H1 (cell line): ENCODE data around the gene COA5. TPM values are rescaled to one million over a fixed set of nuclear protein-coding genes. Genes with fewer than 3 reads are reported as not detected.

Source experiments
- CTCF ChIA-PET: fragments of 300-600 bp; sonication (Branson Sonifier 250); formaldehyde crosslinking; loops from one replicate; lab custom pipeline; 2021; ENCODE audit not compliant: partially characterized antibody; lab: Charles Lee
- POLR2A ChIA-PET: fragments of 300-600 bp; sonication (Branson Sonifier 250); formaldehyde crosslinking; loops from one replicate; lab custom pipeline; 2021; ENCODE audit warnings: inconsistent platforms; ENCODE audit not compliant: partially characterized antibody; lab: Charles Lee
- DNase-seq, 2 experiments: peaks; one replicate each; pipeline versions ENCODE4 v3.0.0 to v3.0.0-alpha.2; 2010 to 2022; ENCODE audit warnings: low spot score in 2 of 2, low read depth in 1 of 2, mixed read lengths in 1 of 2
- FAIRE-seq: peaks from 2 replicates; lab custom pipeline; 2011; peaks lifted over from hg19 to GRCh38; lab: Jason Lieb, UNC
- H2AFZ ChIP-seq: 2 replicates; pipeline ENCODE4 v1.8.1; 2012; ENCODE audit warnings: low read length, inconsistent platforms
- H2AK5ac ChIP-seq: 2 replicates; pipeline ENCODE4 v1.6.1; 2013; ENCODE audit warnings: low read depth, low read length
- H2BK120ac ChIP-seq: replicated peaks from 2 replicates; pipeline ENCODE3; 2013; ENCODE audit warnings: low read depth, low read length, inconsistent platforms
- H2BK12ac ChIP-seq: 2 replicates; pipeline ENCODE4 v1.6.1; 2013; ENCODE audit warnings: low read depth, low read length
- H2BK15ac ChIP-seq: 2 replicates; pipeline ENCODE4 v1.6.1; 2013; ENCODE audit warnings: low read length
- H2BK20ac ChIP-seq: 2 replicates; pipeline ENCODE4 v1.6.1; 2013; ENCODE audit warnings: low read length
- H2BK5ac ChIP-seq: 2 replicates; pipeline ENCODE4 v1.6.1; 2013; ENCODE audit warnings: low read depth, low read length
- H3K14ac ChIP-seq: 2 replicates; pipeline ENCODE4 v1.6.1; 2013; ENCODE audit warnings: inconsistent platforms; ENCODE audit not compliant: insufficient read length
- H3K18ac ChIP-seq: 2 replicates; pipeline ENCODE4 v1.6.1; 2013; ENCODE audit warnings: low read length; ENCODE audit errors: extremely low read depth
- H3K23ac ChIP-seq: 2 replicates; pipeline ENCODE4 v1.6.1; 2013; ENCODE audit warnings: inconsistent platforms; ENCODE audit not compliant: insufficient read length
- H3K23me2 ChIP-seq: 2 replicates; pipeline ENCODE4 v1.6.1; 2013; ENCODE audit warnings: low read depth, low read length
- H3K27ac ChIP-seq: 2 replicates; pipeline ENCODE4 v1.6.1; 2011; ENCODE audit warnings: low read depth, low read length, inconsistent platforms
- H3K27me3 ChIP-seq, 4 experiments: replicated peaks in 1 of 4; 1 replicate in 1 of 4; 2 replicates in 3 of 4; pipeline versions ENCODE4 v1.6.1 to v1.8.1; 2011 to 2013; ENCODE audit warnings: low read length in 3 of 4, mild to moderate bottlenecking in 3 of 4, inconsistent platforms in 2 of 4, mixed read lengths in 2 of 4, moderate library complexity in 1 of 4; ENCODE audit not compliant: control insufficient read depth in 3 of 4, insufficient read depth in 3 of 4; ENCODE audit errors: extremely low read depth in 1 of 4
- H3K36me3 ChIP-seq, 4 experiments: 2 replicates each; pipeline versions ENCODE4 v1.6.1 to v1.8.1; 2011 to 2013; ENCODE audit warnings: mild to moderate bottlenecking in 4 of 4, low read length in 3 of 4, moderate library complexity in 2 of 4, control low read depth in 1 of 4, inconsistent platforms in 1 of 4; ENCODE audit not compliant: insufficient read depth in 4 of 4, control insufficient read depth in 2 of 4
- H3K4ac ChIP-seq: replicated peaks from 2 replicates; pipeline ENCODE3; 2013; ENCODE audit warnings: low read length, low read depth, mixed read lengths, inconsistent platforms; ENCODE audit not compliant: insufficient read length
- H3K4me1 ChIP-seq, 4 experiments: replicated peaks in 1 of 4; 1 replicate in 1 of 4; 2 replicates in 3 of 4; pipeline versions ENCODE4 v1.6.1 to v1.8.1; 2011 to 2013; ENCODE audit warnings: low read length in 3 of 4, inconsistent platforms in 2 of 4, mixed read lengths in 1 of 4; ENCODE audit not compliant: insufficient read depth in 4 of 4, control insufficient read depth in 3 of 4
- H3K4me2 ChIP-seq, 2 experiments: 2 replicates each; pipeline versions ENCODE4 v1.6.1 to v1.8.1; 2011 to 2013; ENCODE audit warnings: low read depth in 2 of 2, low read length in 2 of 2, control low read depth in 1 of 2, inconsistent platforms in 1 of 2, mild to moderate bottlenecking in 1 of 2; ENCODE audit not compliant: insufficient read depth in 1 of 2
- H3K4me3 ChIP-seq, 4 experiments: fragments of 200-600, 300-600 bp in 1 of 4; sonication (generic), shearing (Covaris generic), sonication (Bioruptor Twin) in 1 of 4; 2 replicates each; pipeline versions ENCODE4 v1.5.1 to v1.8.1; 2011 to 2016; ENCODE audit warnings: low read length in 4 of 4, low read depth in 3 of 4, control low read depth in 2 of 4, inconsistent platforms in 2 of 4, mild to moderate bottlenecking in 2 of 4, mixed read lengths in 1 of 4, moderate library complexity in 1 of 4; ENCODE audit not compliant: insufficient read depth in 2 of 4; ENCODE audit errors: extremely low read depth in 1 of 4
- H3K56ac ChIP-seq: replicated peaks from 2 replicates; pipeline ENCODE3; 2013; ENCODE audit warnings: low read depth, mild to moderate bottlenecking, mixed read lengths, low read length, inconsistent platforms; ENCODE audit not compliant: insufficient read length
- H3K79me1 ChIP-seq: 2 replicates; pipeline ENCODE4 v1.6.1; 2013; ENCODE audit warnings: low read depth, low read length, control low read depth
- H3K79me2 ChIP-seq, 2 experiments: 2 replicates each; pipeline versions ENCODE4 v1.6.1 to v1.8.1; 2012 to 2013; ENCODE audit warnings: low read length in 2 of 2, mild to moderate bottlenecking in 2 of 2, inconsistent platforms in 1 of 2; ENCODE audit not compliant: insufficient read depth in 2 of 2, control insufficient read depth in 1 of 2
- H3K9ac ChIP-seq, 4 experiments: replicated peaks in 1 of 4; 1 replicate in 1 of 4; 2 replicates in 3 of 4; pipeline versions ENCODE4 v1.6.1 to v1.8.1; 2011 to 2013; ENCODE audit warnings: low read depth in 3 of 4, low read length in 3 of 4, control low read depth in 2 of 4, mild to moderate bottlenecking in 2 of 4, moderate library complexity in 2 of 4, inconsistent platforms in 1 of 4; ENCODE audit errors: extremely low read depth in 1 of 4
- H3K9me3 ChIP-seq, 2 experiments: 2 replicates each; pipeline versions ENCODE4 v1.6.1 to v1.8.1; 2012 to 2013; ENCODE audit warnings: mild to moderate bottlenecking in 2 of 2, moderate library complexity in 2 of 2, control low read depth in 1 of 2, inconsistent platforms in 1 of 2, low read depth in 1 of 2, low read length in 1 of 2, mixed read lengths in 1 of 2; ENCODE audit not compliant: insufficient read depth in 2 of 2
- H4K20me1 ChIP-seq, 2 experiments: replicated peaks in 1 of 2; 2 replicates each; pipeline versions ENCODE3 to v1.8.1; 2011 to 2013; ENCODE audit warnings: inconsistent platforms in 2 of 2, low read length in 2 of 2, mild to moderate bottlenecking in 1 of 2; ENCODE audit not compliant: insufficient read depth in 2 of 2, control insufficient read depth in 1 of 2
- H4K5ac ChIP-seq: 2 replicates; pipeline ENCODE4 v1.6.1; 2013; ENCODE audit warnings: low read length, low read depth, mixed read lengths, inconsistent platforms; ENCODE audit not compliant: insufficient read length
- H4K8ac ChIP-seq: 2 replicates; pipeline ENCODE4 v1.8.0; 2013; ENCODE audit warnings: mild to moderate bottlenecking, moderate library complexity, low read length, inconsistent platforms; ENCODE audit not compliant: insufficient read depth; ENCODE audit errors: extremely low read depth
- H4K91ac ChIP-seq: replicated peaks from 2 replicates; pipeline ENCODE3; 2013; ENCODE audit warnings: low read length, mixed read lengths, inconsistent platforms; ENCODE audit not compliant: insufficient read length
- ASH2L ChIP-seq: fragments of 200-600, 300-600 bp; sonication (generic); IDR thresholded peaks from one replicate; pipeline ENCODE4 v1.7.1; 2017; ENCODE audit warnings: low read length
- ATF3 ChIP-seq: IDR thresholded peaks from 2 replicates; pipeline ENCODE4 v1.6.1; 2011; ENCODE audit warnings: low read depth, mild to moderate bottlenecking, low read length; ENCODE audit not compliant: insufficient read depth
- HDAC2 ChIP-seq, 2 experiments: fragments of 300-600 bp in 1 of 2; sonication (generic) in 1 of 2; IDR thresholded peaks; 2 replicates each; pipeline ENCODE4 v1.6.1; 2011 to 2012; ENCODE audit warnings: low read depth in 2 of 2, low read length in 2 of 2, mild to moderate bottlenecking in 2 of 2, moderate library complexity in 2 of 2, borderline replicate concordance in 1 of 2, inconsistent platforms in 1 of 2
- JUN ChIP-seq: IDR thresholded peaks from 2 replicates; pipeline ENCODE4 v1.6.1; 2011; ENCODE audit warnings: low read depth, mild to moderate bottlenecking, improper control_type of control experiment, low read length
- KDM5A ChIP-seq: fragments of 200-600 bp; IDR thresholded peaks from 2 replicates; pipeline ENCODE4 v1.7.1; 2012; ENCODE audit warnings: mild to moderate bottlenecking, low read length, inconsistent platforms, mixed read lengths
- MAX ChIP-seq: IDR thresholded peaks from 2 replicates; pipeline ENCODE4 v1.6.1; 2012; ENCODE audit warnings: inconsistent platforms
- POLR2AphosphoS5 ChIP-seq: IDR thresholded peaks from 2 replicates; pipeline ENCODE4 v1.6.1; 2011; ENCODE audit warnings: low read depth, low read length
- RAD21 ChIP-seq, 2 experiments: IDR thresholded peaks in 1 of 2; conservative IDR thresholded peaks in 1 of 2; 2 replicates each; pipeline ENCODE4 v1.6.1; 2011; ENCODE audit warnings: low read depth in 2 of 2, low read length in 2 of 2, improper control_type of control experiment in 1 of 2, inconsistent platforms in 1 of 2, mild to moderate bottlenecking in 1 of 2, moderate library complexity in 1 of 2
- RNF2 ChIP-seq: fragments of 200-900, 300-1000 bp; sonication (generic); IDR thresholded peaks from 2 replicates; pipeline ENCODE4 v1.7.1; 2016; ENCODE audit warnings: borderline replicate concordance, low read depth, mild to moderate bottlenecking, antibody characterized with exemption, low read length; ENCODE audit not compliant: poor library complexity, severe bottlenecking; ENCODE audit errors: missing control alignments
- RXRA ChIP-seq: IDR thresholded peaks from 2 replicates; pipeline ENCODE4 v1.6.1; 2011; ENCODE audit warnings: low read depth, mild to moderate bottlenecking, low read length, moderate library complexity; ENCODE audit not compliant: insufficient read depth
- SIRT6 ChIP-seq: IDR thresholded peaks from one replicate; pipeline ENCODE4 v1.7.1; 2012; ENCODE audit warnings: low read length, inconsistent platforms
- SP1 ChIP-seq: IDR thresholded peaks from 2 replicates; pipeline ENCODE4 v1.6.1; 2011; ENCODE audit warnings: low read depth, low read length
- WGBS, 2 experiments: shearing (Covaris generic) in 1 of 2; methylation state at CpG; one replicate each; pipeline versions ENCODE4 v1.1.6 to v1.1.7; 2013 to 2015; ENCODE audit warnings: low lambda C conversion rate in 2 of 2, mixed read lengths in 2 of 2, inconsistent platforms in 1 of 2, low coverage in 1 of 2, missing lambda C conversion rate in 1 of 2; ENCODE audit not compliant: insufficient replicate concordance in 2 of 2, insufficient coverage in 1 of 2, insufficient read length in 1 of 2; ENCODE audit errors: extremely low coverage in 1 of 2, missing lambda C conversion rate in 1 of 2; 5-methylcytosine and 5-hydroxymethylcytosine counted together
- polyA plus RNA-seq, 7 experiments: library from polyadenylated mRNA; depleted of rRNA in 3 of 7; stranded (reverse) in 5 of 7; unstranded in 2 of 7; fragments of >200 nt in 5 of 7; fragments of 200-250 nt in 2 of 7; gene quantifications; 1 replicate in 5 of 7; 2 replicates in 1 of 7; 4 replicates in 1 of 7; pipeline versions ENCODE4 v1.2.1 to v1.2.3, GENCODE V29; 2011 to 2013; ENCODE audit warnings: missing spikeins in 2 of 7, mixed read lengths in 2 of 7
- total RNA-seq: library from RNA; stranded (reverse); fragmentation: NEBNext Ultra II Directional; extraction: Animal tissue kit (Norgen Biotek cat#: 25700); gene quantifications from 2 replicates; pipeline ENCODE4 v1.2.1, GENCODE V29; 2021

Gene COA5
- total and polyA plus RNA-seq, 2 of the 8 experiments (the other 6 are each of a cell fraction or from before 2014, with no cell fraction given): 20.3 to 24.7 TPM

GRCh38 chr2:98592565-98592964, 15.7 kb downstream of the COA5 start:
- no peak overlapping the region for H3K18ac ChIP-seq
- no peaks in the 10 kb centered on the region for H4K20me1 ChIP-seq
- no peaks in the 10 kb centered on the region for H3K4me1 ChIP-seq
- H3K56ac ChIP-seq: no peak overlapping the region
- no peak overlapping the region for H3K4me3 ChIP-seq
- no peak overlapping the region for H2AK5ac ChIP-seq
- H3K4me2 ChIP-seq: no peak overlapping the region
- FAIRE-seq: no peak
- H3K36me3 ChIP-seq: peaks cover 0 to 7% (median 1%) of the 10 kb centered on the region in 4 experiments; a peak in 3 of 8 replicates
- H2BK20ac ChIP-seq: no peak overlapping the region
- no peak overlapping the region for H4K91ac ChIP-seq
- H2BK12ac ChIP-seq: no peak overlapping the region
- H4K5ac ChIP-seq: no peak overlapping the region
- no peak overlapping the region for H3K23ac ChIP-seq
- no peak overlapping the region for H3K27ac ChIP-seq
- no peak for DNase-seq
- no peaks in the 10 kb centered on the region for H3K79me1 ChIP-seq
- H3K9ac ChIP-seq: no peak overlapping the region
- CTCF ChIA-PET: interaction anchor here (0.7 kb wide), 1 partner anchor 10 kb away, joined by 3 read pairs; no protein-coding TSS in a partner anchor
- no peak overlapping the region for H3K14ac ChIP-seq
- H3K23me2 ChIP-seq: no peaks in the 10 kb centered on the region; the same call in 1 of the 2 replicates
- H2BK5ac ChIP-seq: no peak overlapping the region
- H3K9me3 ChIP-seq: no peaks in the 10 kb centered on the region; a peak in 1 of 4 replicates
- POLR2A ChIA-PET: no interaction called here
- no peak overlapping the region for H4K8ac ChIP-seq
- H2BK15ac ChIP-seq: no peak overlapping the region
- no peak overlapping the region for H2BK120ac ChIP-seq
- no peaks in the 10 kb centered on the region for H3K27me3 ChIP-seq
- no peak overlapping the region for H2AFZ ChIP-seq
- no peaks in the 10 kb centered on the region for H3K79me2 ChIP-seq
- TF ChIP-seq JUN (no peak), RNF2 (no peak), HDAC2 (IDR thresholded peaks at IDR 0.05; ENCODE audit: borderline replicate concordance in 1 of 2, low read depth in 2 of 2, low read length in 2 of 2) (no peak), ASH2L (no peak), SIRT6 (no peak), KDM5A (no peak), MAX (no peak), ATF3 (no peak), POLR2AphosphoS5 (no peak), SP1 (no peak), RAD21 (IDR thresholded peaks at IDR 0.05 in 1 of 2, conservative IDR thresholded peaks at IDR 0.05 in 1 of 2; ENCODE audit: low read depth in 2 of 2, low read length in 2 of 2) (no peak), RXRA (no peak)
- H3K4ac ChIP-seq: no peak overlapping the region
- WGBS, 2 experiments: 98% methylated on average over 8 of the region's 8 CpGs; no CpG with 5 or more reads in 1 of the 2 experiments
